Endothelial cell of umbilical vein (primary cell): ENCODE measurements around the gene ASB13.

Experiments used
- FOS ChIP-seq: IDR thresholded peaks from 2 replicates; pipeline ENCODE4 v1.6.1; 2011; ENCODE audit warnings: mild to moderate bottlenecking, low read length, moderate library complexity, borderline replicate concordance; ENCODE audit not compliant: insufficient read depth
- POLR2A ChIP-seq: IDR thresholded peaks from 2 replicates; pipeline ENCODE4 v1.6.1; 2012; ENCODE audit warnings: low read depth, mild to moderate bottlenecking, control low read depth, low read length
- POLR2AphosphoS5 ChIP-seq: IDR thresholded peaks from 2 replicates; pipeline ENCODE4 v1.6.1; 2012; ENCODE audit warnings: low read depth, mild to moderate bottlenecking, control low read depth, low read length, moderate library complexity; ENCODE audit not compliant: insufficient read depth
- TF ChIP-seq, protein P1 (sequence below), 2 donors: IDR thresholded peaks; 1 replicate in 1 of 2; 2 replicates in 1 of 2; pipeline ENCODE4 v1.5.1; 2011; ENCODE audit warnings: low read length in 2 of 2, mild to moderate bottlenecking in 2 of 2, moderate library complexity in 2 of 2, control low read depth in 1 of 2, inconsistent platforms in 1 of 2, low read depth in 1 of 2; ENCODE audit not compliant: insufficient read depth in 1 of 2; ENCODE audit errors: extremely low read depth in 1 of 2
- TF ChIP-seq, protein P2 (sequence below): IDR thresholded peaks from 2 replicates; pipeline ENCODE4 v1.6.1; 2011; ENCODE audit not compliant: insufficient read depth, insufficient read length

GRCh38 chr10:5688587-5688986 is 22.2 kb upstream of the ASB13 start:
- TF ChIP-seq POLR2AphosphoS5 (no peak), FOS (no peak), POLR2A (no peak)
- TF ChIP-seq, protein P1, sequence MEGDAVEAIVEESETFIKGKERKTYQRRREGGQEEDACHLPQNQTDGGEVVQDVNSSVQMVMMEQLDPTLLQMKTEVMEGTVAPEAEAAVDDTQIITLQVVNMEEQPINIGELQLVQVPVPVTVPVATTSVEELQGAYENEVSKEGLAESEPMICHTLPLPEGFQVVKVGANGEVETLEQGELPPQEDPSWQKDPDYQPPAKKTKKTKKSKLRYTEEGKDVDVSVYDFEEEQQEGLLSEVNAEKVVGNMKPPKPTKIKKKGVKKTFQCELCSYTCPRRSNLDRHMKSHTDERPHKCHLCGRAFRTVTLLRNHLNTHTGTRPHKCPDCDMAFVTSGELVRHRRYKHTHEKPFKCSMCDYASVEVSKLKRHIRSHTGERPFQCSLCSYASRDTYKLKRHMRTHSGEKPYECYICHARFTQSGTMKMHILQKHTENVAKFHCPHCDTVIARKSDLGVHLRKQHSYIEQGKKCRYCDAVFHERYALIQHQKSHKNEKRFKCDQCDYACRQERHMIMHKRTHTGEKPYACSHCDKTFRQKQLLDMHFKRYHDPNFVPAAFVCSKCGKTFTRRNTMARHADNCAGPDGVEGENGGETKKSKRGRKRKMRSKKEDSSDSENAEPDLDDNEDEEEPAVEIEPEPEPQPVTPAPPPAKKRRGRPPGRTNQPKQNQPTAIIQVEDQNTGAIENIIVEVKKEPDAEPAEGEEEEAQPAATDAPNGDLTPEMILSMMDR (IDR thresholded peaks at IDR 0.05; ENCODE audit: extremely low read depth in 1 of 2, insufficient read depth in 1 of 2, low read depth in 1 of 2, low read length in 2 of 2) = no peak
- TF ChIP-seq, protein P2, sequence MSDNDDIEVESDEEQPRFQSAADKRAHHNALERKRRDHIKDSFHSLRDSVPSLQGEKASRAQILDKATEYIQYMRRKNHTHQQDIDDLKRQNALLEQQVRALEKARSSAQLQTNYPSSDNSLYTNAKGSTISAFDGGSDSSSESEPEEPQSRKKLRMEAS = no peak
